HFF-Myc (cell line): ENCODE measurements around the gene ZDHHC23.

Experiments
- DNase-seq: peaks from one replicate; pipeline ENCODE4 v3.0.0-alpha.2; 2011; ENCODE audit warnings: low read depth; ENCODE audit errors: extremely low read depth
- H3K4me3 ChIP-seq: replicated peaks from 2 replicates; pipeline ENCODE4 v1.5.1; 2011; ENCODE audit warnings: low read depth, mild to moderate bottlenecking, control low read depth, low read length
- TF ChIP-seq, protein P1 (sequence below): IDR thresholded peaks from 2 replicates; pipeline ENCODE4 v1.5.1; 2012; ENCODE audit warnings: mild to moderate bottlenecking, low read depth, low read length, control low read depth; ENCODE audit errors: missing control alignments

The ZDHHC23 gene

DNA sequence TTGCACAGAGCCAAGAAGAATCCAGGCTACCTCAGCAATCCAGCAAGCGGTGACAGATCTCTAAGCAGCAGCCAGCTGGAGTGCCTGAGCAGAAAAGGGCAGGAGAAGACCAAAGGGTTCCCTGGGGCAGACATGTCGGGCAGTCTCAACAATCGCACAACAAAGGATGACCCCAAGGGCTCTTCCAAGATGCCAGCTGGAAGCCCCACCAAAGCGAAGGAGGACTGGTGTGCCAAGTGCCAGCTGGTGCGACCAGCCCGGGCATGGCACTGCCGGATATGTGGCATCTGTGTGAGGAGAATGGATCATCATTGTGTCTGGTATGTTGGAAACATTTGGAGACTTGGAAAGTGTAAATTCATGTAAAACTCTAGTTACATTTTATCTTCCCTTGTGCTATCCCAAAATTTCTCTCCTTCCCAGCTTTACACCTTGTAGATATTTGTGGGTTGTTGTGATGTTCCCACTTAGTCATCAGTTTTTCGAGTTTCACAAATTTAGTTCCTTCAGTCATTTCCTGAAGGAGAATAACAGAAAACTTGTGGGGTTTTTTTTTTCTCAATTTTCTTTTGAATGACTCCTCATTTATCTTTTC is 6.4 kb downstream of the ZDHHC23 start:
- TF ChIP-seq, protein P1, sequence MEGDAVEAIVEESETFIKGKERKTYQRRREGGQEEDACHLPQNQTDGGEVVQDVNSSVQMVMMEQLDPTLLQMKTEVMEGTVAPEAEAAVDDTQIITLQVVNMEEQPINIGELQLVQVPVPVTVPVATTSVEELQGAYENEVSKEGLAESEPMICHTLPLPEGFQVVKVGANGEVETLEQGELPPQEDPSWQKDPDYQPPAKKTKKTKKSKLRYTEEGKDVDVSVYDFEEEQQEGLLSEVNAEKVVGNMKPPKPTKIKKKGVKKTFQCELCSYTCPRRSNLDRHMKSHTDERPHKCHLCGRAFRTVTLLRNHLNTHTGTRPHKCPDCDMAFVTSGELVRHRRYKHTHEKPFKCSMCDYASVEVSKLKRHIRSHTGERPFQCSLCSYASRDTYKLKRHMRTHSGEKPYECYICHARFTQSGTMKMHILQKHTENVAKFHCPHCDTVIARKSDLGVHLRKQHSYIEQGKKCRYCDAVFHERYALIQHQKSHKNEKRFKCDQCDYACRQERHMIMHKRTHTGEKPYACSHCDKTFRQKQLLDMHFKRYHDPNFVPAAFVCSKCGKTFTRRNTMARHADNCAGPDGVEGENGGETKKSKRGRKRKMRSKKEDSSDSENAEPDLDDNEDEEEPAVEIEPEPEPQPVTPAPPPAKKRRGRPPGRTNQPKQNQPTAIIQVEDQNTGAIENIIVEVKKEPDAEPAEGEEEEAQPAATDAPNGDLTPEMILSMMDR, result no peak
- no peak overlapping the region for H3K4me3 ChIP-seq
- no peak for DNase-seq

GRCh38 chr3:113963879-113964278 is 16.1 kb downstream of the ZDHHC23 start:
- TF ChIP-seq, protein P1, result no peak
- no peak overlapping the region for H3K4me3 ChIP-seq
- no peak for DNase-seq

DNA sequence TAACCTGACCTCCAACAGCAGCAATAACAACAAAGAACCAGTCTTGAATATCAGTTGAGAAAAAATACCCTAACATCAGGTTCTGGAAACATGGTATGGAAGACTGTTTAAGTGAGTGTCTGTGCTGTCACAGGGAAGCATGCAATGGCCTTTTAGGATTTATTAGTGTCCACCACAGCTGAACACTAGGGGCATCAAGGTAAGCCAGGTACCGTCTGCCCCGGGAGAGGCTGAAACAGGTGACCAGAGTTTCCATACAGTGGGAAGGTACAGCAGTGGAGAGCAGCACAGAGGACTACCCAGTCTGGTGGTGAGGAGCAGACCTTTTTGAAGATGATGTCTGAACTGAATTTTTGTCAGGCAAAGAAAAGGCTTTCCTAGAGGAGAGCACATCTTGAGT is 18.4 kb downstream of the ZDHHC23 start:
- DNase-seq, result no peak
- TF ChIP-seq, protein P1, result no peak
- no peak overlapping the region for H3K4me3 ChIP-seq

GRCh38 chr3:113968986-113969385 is 21.2 kb downstream of the ZDHHC23 start:
- TF ChIP-seq, protein P1, result no peak
- DNase-seq, result no peak
- no peak overlapping the region for H3K4me3 ChIP-seq

DNA sequence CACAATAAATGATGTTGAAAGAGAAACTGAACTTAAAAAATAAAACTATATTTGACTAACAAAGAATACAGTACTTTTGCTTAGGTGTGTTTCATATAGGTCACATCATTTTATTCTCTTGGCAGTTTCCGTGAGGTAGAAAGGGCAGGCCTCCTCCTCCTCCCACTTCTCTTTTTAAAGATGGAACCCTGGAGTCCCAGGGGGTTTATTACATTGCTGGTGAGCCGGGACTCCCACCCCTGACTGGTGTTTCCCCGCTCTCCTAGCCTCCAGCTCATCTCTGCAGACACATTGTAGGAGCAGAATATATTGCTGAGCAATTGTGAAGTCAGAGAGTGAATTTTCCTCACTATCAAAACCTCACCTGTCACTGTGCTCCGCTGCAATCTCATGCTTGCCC is 30.0 kb downstream of the ZDHHC23 start:
- TF ChIP-seq, protein P1, result no peak

GRCh38 chr3:113979916-113980315 is 32.1 kb downstream of the ZDHHC23 start:
- DNase-seq, result no peak
- TF ChIP-seq, protein P1, result no peak
- H3K4me3 ChIP-seq, result no peak overlapping the region

More for the DNA sequence above, 30.0 kb downstream of the ZDHHC23 start:
- no peak overlapping the region for H3K4me3 ChIP-seq
- no peak for DNase-seq

- TF ChIP-seq, protein P1, result no peak
- no peak overlapping the region for H3K4me3 ChIP-seq
- DNase-seq, result no peak
These were observed 34.0 kb downstream of the ZDHHC23 start for GRCh38 chr3:113981803-113982202.
